Omental fat pad (tissue), 4 donors: ENCODE data around the gene CGN. TPM values are rescaled to one million over a fixed set of nuclear protein-coding genes. Genes with fewer than 3 reads are reported as not detected.

Experiments used
- ATAC-seq: fragments of 150-250 bp; one replicate; pipeline ENCODE4 v1.9.1; 2016; ENCODE audit warnings: mild to moderate bottlenecking, moderate library complexity; ENCODE audit not compliant: low FRiP score
- DNase-seq: peaks from one replicate; pipeline ENCODE4 v3.0.0-alpha.2; 2019; ENCODE audit warnings: low spot score
- total RNA-seq, 4 donors: library from RNA; depleted of rRNA; stranded (reverse); fragments of >200 nt; gene quantifications; one replicate each; pipeline ENCODE4 v1.1.0, GENCODE V29; 2016
- TF ChIP-seq, protein P1 (sequence below), 3 donors: fragments of 450-650 bp; IDR thresholded peaks; one replicate each; pipeline ENCODE4 v1.5.1; 2016 to 2017; ENCODE audit warnings: antibody characterized with exemption in 3 of 3, mild to moderate bottlenecking in 3 of 3, moderate library complexity in 2 of 3

Gene CGN
- total RNA-seq, 4 donors from 2014 or later: 0.32 to 44.6 (median 8.0) TPM

DNA sequence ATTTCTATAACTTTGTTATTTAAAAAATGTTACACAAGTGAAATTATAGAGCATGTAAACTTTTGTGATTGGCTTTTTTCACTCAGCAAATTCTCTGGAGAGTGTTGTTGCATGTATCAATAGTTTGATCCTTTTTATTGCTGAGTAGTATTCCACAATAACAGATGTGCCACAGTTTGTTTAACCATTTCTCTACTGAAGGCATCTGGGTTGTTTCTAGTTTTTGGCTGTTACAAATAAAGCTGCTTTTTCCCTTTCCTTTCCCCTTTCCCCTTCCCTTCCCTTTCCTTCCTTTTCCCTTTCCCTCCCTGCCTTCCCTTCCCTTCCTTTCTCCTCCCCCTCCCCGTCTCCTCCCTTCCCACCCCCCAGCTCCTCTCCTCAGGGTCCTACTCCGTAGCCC, 44.9 kb downstream of the CGN start:
- TF ChIP-seq, protein P1, sequence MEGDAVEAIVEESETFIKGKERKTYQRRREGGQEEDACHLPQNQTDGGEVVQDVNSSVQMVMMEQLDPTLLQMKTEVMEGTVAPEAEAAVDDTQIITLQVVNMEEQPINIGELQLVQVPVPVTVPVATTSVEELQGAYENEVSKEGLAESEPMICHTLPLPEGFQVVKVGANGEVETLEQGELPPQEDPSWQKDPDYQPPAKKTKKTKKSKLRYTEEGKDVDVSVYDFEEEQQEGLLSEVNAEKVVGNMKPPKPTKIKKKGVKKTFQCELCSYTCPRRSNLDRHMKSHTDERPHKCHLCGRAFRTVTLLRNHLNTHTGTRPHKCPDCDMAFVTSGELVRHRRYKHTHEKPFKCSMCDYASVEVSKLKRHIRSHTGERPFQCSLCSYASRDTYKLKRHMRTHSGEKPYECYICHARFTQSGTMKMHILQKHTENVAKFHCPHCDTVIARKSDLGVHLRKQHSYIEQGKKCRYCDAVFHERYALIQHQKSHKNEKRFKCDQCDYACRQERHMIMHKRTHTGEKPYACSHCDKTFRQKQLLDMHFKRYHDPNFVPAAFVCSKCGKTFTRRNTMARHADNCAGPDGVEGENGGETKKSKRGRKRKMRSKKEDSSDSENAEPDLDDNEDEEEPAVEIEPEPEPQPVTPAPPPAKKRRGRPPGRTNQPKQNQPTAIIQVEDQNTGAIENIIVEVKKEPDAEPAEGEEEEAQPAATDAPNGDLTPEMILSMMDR (IDR thresholded peaks at IDR 0.05): no peak
- DNase-seq (no peak), ATAC-seq (no peak)

DNA sequence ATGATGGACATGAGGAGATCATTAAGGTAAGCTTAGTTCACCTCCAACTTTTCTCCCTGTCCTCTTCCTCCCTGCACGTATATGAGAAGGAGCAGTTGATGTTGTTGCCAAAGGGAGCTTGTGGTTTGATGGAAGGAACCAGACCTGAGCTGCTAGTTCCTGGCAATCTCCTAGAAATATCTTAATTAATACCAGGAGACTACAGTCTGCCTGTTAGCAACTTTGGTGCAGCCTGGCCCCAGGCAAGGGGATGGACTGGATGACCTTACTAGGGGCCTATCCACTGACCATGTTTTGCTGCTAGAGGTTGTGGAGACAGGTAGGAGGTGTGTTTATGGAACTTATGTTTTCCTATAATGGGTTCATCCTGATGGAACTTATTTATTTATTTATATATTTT, 51.5 kb downstream of the CGN start:
- TF ChIP-seq, protein P1 (IDR thresholded peaks at IDR 0.05): no peak
- DNase-seq (no peak), ATAC-seq (no peak)

DNA sequence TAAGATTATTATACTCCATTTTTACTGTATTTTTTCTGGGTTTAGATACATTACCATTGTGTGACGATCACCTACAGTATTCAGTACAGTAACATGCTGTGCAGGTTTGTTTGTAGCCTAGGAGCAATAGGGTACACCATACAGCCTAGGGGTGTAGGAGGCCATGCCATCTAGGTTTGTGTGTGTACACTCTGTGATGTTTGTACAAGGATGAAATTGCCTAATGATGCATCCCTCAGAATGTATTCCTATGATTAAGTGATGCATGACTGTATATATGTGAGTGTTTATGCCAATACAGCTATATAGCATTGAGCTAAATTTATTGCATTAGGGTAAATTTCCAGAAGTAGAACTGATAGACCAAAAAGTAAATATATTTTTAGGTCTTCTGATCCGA, 52.2 kb downstream of the CGN start:
- ATAC-seq (no peak), DNase-seq (no peak)
- TF ChIP-seq, protein P1 (IDR thresholded peaks at IDR 0.05): no peak

DNA sequence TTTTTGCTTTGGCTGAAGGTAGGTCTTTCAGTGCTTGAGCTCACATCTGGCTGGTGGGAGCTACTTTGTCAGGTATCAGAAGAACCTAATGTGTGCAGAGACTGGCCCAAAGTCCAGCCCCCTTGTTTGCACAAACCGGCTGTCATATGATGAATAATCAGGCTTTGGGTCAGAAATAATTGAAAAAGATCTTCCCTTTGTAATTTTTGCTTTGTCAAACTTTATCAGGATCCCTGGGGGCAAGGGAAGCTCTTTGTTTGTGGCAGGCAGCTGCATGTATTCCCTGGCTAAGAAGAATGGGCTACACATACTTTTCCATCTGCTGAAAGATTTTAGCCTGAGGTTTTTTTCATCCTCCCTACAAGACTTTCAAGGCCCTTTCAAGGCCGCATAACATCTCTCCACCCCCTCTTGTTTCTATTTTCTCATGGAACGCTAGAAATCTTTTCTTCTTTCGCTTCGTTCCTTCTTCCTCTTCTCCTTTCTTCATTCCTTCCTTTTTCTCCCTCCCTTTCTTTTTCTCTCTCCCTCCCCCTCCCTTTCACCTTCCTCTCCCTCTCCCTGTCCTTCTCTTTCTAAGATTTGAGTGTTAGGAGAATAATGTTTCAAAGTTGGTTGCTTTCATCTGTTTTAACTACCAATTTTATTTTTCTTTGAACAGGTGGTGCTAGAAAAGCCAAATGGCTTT, 54.5 kb downstream of the CGN start:
- ATAC-seq (no peak), DNase-seq (no peak)
- TF ChIP-seq, protein P1 (IDR thresholded peaks at IDR 0.05): no peak

DNA sequence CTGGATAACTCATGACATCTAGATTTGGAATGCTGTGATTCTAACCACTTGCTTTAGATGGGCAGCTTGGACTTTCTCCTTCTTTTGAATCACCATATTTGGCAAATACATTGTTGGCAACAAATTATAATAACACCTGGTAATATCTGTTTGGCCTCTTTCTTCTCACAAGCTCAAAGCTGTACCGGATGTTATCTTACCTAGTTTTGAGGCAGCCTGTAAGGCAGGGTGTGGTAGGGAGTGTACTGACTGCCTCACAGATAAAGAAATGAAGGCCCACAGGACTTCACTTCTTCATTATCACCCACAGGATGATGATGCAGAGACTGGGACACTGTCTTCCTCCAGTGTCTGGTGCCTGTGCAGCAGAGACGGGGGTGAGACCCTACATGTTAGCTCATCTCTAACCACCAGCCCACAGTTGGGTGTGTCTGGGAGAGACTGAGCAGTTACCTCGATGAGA, 57.5 kb downstream of the CGN start:
- no peak for ATAC-seq
- DNase-seq: no peak
- TF ChIP-seq, protein P1 (IDR thresholded peaks at IDR 0.05): no peak

DNA sequence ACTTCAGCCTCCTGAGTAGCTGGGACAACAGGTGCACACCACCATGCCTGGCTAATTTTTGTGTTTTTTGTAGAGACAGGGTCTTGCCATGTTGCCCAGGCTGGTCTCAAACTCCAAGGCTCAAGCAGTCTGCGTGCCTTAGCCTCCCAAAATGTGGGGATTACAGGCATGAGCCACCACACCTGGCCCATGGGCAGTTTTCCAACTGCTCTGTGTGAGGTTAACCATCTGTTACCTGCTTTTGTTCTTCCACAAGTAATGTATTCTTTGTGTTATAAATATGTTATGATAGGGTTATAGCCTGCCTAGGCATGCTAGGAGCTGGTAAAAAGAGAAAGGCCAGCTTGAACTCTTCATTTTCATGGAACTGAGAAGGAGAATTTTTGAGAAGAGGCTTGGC, 59.6 kb downstream of the CGN start:
- ATAC-seq: no peak
- DNase-seq: no peak
- TF ChIP-seq, protein P1 (IDR thresholded peaks at IDR 0.05): no peak
